GM13977 (cell line): ENCODE measurements around the gene REPS2.

Source experiments
- DNase-seq: peaks from one replicate; pipeline ENCODE4 v3.0.0; 2012; ENCODE audit warnings: low spot score
- in situ Hi-C: fragments of 300-500 bp; cut with MboI; formaldehyde crosslinking; loops from one replicate; pipeline ENCODE4 v1.12.0; 2022; ENCODE audit warnings: low sequenced_read_pairs, low pct_unique_long_range_greater_than_20kb, mixed read lengths, inconsistent platforms; ENCODE audit not compliant: unreplicated experiment
- TF ChIP-seq, protein P1 (sequence below): IDR thresholded peaks from 2 replicates; pipeline ENCODE4 v1.5.1; 2012; ENCODE audit warnings: mild to moderate bottlenecking, control low read depth; ENCODE audit not compliant: insufficient read depth; ENCODE audit errors: extremely low read depth, missing control alignments

REPS2 gene

DNA sequence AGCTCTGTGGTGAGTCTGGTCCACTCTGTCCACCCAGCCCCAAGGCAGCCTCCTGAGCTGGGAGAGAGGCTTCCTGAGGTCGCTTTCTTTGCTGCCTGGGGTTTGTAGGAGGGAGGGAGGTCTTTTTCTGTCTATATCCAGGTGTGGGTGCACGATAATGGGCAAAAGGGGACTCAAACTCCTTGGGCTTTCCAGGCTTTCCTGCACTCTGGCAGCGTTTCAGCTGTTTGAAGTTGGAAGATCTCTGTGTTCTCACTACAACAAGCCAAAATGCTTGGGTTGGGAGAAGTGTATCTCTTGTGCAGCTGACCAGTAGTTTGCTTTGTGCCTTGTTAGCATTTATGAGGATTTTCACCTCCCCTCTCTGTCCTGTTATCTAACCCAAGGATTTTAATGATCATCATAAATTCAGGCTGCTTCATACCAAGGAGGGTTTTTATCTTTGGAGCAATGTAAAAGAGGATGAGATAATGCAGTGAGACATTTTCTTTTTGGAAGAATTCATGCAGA, 126.3 kb downstream of the REPS2 start:
- in situ Hi-C loops: no loop called here
- DNase-seq: no peak
- TF ChIP-seq, protein P1, sequence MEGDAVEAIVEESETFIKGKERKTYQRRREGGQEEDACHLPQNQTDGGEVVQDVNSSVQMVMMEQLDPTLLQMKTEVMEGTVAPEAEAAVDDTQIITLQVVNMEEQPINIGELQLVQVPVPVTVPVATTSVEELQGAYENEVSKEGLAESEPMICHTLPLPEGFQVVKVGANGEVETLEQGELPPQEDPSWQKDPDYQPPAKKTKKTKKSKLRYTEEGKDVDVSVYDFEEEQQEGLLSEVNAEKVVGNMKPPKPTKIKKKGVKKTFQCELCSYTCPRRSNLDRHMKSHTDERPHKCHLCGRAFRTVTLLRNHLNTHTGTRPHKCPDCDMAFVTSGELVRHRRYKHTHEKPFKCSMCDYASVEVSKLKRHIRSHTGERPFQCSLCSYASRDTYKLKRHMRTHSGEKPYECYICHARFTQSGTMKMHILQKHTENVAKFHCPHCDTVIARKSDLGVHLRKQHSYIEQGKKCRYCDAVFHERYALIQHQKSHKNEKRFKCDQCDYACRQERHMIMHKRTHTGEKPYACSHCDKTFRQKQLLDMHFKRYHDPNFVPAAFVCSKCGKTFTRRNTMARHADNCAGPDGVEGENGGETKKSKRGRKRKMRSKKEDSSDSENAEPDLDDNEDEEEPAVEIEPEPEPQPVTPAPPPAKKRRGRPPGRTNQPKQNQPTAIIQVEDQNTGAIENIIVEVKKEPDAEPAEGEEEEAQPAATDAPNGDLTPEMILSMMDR: no peak

DNA sequence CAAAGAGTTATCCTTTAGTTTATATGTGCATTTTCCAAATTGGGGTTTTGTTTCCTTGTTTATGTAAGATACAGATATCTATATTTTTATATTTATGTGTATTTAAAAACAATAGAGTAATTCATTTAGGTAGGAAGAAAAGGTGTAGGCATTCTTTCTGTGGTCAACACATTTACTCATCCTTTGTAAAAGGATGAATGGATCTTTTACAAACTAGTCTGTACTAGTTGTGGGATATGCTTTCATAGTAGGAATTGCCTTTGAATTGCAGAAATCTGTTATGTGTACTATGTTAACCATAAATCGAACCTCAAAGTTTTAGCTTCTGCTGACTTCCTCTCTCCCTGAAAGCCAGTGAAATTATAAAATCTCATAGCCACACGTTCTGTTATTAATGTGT, 128.5 kb downstream of the REPS2 start:
- in situ Hi-C loops: no loop called here
- DNase-seq: no peak
- TF ChIP-seq, protein P1: no peak

DNA sequence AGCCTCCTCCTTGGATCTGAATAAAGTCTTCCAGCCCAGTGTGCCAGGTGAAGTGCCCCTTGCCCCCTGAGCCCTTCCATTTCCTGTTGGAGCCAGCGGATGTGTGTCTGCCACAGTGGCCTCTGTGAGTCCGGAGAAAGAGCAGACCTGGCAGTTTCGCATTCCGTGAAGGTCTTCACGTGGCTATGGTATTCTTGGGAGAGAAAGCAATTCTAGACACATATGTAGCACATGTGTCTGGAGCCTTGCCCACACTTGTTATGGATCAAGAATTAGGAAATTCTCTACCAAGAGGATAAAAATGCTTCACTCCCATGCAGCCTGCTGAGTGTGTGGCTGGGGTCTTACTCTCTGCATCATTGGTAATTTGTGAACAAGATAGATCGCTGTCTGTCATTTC, 130.9 kb downstream of the REPS2 start:
- in situ Hi-C loops: no loop called here
- TF ChIP-seq, protein P1: no peak
- DNase-seq: no peak

DNA sequence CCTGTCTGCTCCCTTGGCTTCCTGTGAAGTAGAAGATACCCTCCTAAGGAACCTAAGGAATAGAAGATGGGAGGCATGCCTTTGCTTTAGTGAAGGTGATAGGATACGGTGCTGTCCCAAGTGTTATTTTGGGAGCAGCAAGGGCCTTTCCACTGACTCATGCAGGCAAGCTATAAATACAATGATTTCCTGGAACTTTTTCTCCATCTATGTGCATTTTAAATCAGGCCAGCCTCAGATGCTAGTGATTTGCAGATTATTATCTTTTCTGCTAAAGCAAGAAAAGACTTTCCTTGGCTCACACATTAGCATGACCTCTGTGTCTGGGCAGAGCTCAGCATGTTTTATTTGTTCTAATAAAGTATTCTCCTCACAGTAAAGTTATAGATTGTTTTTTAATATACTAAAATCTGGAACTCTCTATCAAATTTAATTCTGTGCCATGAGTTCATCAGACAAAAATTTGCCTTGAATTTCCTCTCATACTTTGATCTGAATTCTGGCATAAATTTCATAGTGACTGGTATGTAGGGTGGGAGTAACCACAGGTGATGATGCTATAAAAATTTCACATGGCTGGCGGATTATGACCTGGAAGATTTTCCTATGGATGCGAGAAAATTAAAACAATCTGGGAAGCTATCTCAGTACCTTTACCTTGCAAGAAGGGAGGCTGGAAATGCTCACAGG, 131.7 kb downstream of the REPS2 start:
- DNase-seq: no peak
- TF ChIP-seq, protein P1: no peak
- in situ Hi-C loops: no loop called here

DNA sequence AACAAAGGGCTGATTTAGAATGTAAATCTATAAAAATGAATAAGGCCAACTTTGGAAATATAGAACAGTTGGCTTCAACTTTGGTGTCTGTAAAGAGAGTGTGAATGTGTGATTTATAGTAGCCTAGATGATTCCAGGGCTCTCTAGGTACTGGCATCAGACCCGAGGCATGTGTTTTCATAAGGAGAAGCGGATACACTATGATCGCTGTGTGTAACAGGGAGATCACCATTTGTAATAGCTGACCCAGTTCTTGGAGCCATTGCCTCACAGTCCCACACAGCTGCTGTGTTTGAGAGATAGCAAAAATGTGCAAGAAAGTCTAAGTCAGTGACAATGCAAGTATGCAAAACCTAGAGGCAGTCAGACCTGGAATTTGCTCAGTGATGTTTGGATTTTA, 135.1 kb downstream of the REPS2 start:
- in situ Hi-C loops: no loop called here
- no peak for DNase-seq
- TF ChIP-seq, protein P1: no peak

DNA sequence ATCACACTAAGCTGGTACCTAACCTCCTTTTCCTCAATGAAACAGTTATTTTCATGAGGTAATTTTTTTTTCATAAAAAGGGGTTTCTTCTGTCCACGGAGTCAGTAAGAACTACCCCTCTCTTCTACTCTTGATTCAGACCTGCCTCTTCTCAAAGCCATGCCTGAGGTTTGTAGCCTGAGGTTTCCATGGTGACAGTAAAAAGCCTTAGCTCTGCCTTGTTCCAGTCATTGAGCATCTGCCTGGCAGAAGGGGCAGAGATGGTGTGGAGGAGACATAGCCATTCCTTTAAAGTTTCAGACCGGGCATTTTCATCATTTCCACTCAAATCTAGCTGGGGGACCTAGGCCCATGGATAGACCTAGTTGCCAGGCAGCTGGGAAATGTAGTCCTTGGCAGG, 135.5 kb downstream of the REPS2 start:
- TF ChIP-seq, protein P1: no peak
- no peak for DNase-seq
- in situ Hi-C loops: no loop called here
